HepG2 (cell line): Measurements from ENCODE around the gene LYSET. TPM values are rescaled to one million over a fixed set of nuclear protein-coding genes. Genes with fewer than 3 reads are reported as not detected.
A peak's percentile ranks its signal among the peaks of the same experiment; 100 is the strongest.

Source experiments
- ATAC-seq: fragments of 200-7000 bp; cut with Tn5 transposase; 3 replicates; pipeline ENCODE4 v1.9.1; 2020; ENCODE audit warnings: mild to moderate bottlenecking, moderate library complexity
- BruUV-seq: library from RNA; stranded (reverse); fragments of 400-500 nt; replicated peaks from 2 replicates; lab custom pipeline; 2021; lab: Mats Ljungman, UMichigan
- CTCF ChIA-PET: fragments of 300-600 bp; formaldehyde crosslinking; extraction: SDS; loops from one replicate; lab custom pipeline; 2021; ENCODE audit warnings: low total read pairs, inconsistent platforms, low intra/inter-chr PET ratio; lab: Yijun Ruan, JAX
- POLR2A ChIA-PET: fragments of 350-600 bp; sonication (Branson Sonifier 250); formaldehyde crosslinking; loops from one replicate; lab custom pipeline; 2020; ENCODE audit warnings: antibody characterized with exemption, inconsistent platforms; lab: Yijun Ruan, JAX
- DNase-seq: peaks from one replicate; pipeline ENCODE4 v3.0.0-alpha.2; 2015; ENCODE audit warnings: low spot score
- FAIRE-seq: peaks from 3 replicates; lab custom pipeline; 2011; peaks lifted over from hg19 to GRCh38; lab: Jason Lieb, UNC
- H2AFZ ChIP-seq: one replicate; pipeline ENCODE4 v1.6.1; 2011; ENCODE audit warnings: low read length, inconsistent platforms
- H3K27ac ChIP-seq: fragments of 300-600 bp; 3 replicates; pipeline ENCODE4 v1.8.0; 2011; ENCODE audit warnings: mixed run types, mild to moderate bottlenecking, mixed read lengths, low read length, inconsistent platforms; ENCODE audit not compliant: insufficient read depth; ENCODE audit errors: extremely low read length
- H3K27me3 ChIP-seq, 2 experiments: fragments of 200-600 bp in 1 of 2; 2 replicates in 1 of 2; 3 replicates in 1 of 2; pipeline versions ENCODE4 v1.6.0 to v1.8.0; 2011; ENCODE audit warnings: low read length in 2 of 2, mild to moderate bottlenecking in 2 of 2, moderate library complexity in 2 of 2, inconsistent platforms in 1 of 2; ENCODE audit not compliant: insufficient read depth in 2 of 2, control insufficient read depth in 1 of 2
- H3K36me3 ChIP-seq, 2 experiments: fragments of 200-600 bp in 1 of 2; replicated peaks in 1 of 2; 2 replicates in 1 of 2; 3 replicates in 1 of 2; pipeline versions ENCODE4 v1.5.1 to v1.8.0; 2011; ENCODE audit warnings: low read length in 2 of 2, inconsistent platforms in 1 of 2; ENCODE audit not compliant: insufficient read depth in 2 of 2, control insufficient read depth in 1 of 2
- H3K4me1 ChIP-seq: 2 replicates; pipeline ENCODE4 v1.5.1; 2012; ENCODE audit warnings: low read length, inconsistent platforms; ENCODE audit not compliant: insufficient read depth
- H3K4me2 ChIP-seq: 2 replicates; pipeline ENCODE4 v1.6.0; 2011; ENCODE audit warnings: low read depth, low read length, inconsistent platforms
- H3K4me3 ChIP-seq, 3 experiments: fragments of 200-600 bp in 1 of 3; sonication (generic), shearing (Covaris generic) in 1 of 3; replicated peaks in 1 of 3; 2 replicates each; pipeline ENCODE4 v1.5.1; 2011 to 2016; ENCODE audit warnings: low read length in 3 of 3, inconsistent platforms in 2 of 3, low read depth in 2 of 3, mild to moderate bottlenecking in 2 of 3, control low read depth in 1 of 3, mixed read lengths in 1 of 3; ENCODE audit not compliant: insufficient read depth in 1 of 3
- H3K79me2 ChIP-seq: one replicate; pipeline ENCODE4 v1.6.1; 2011; ENCODE audit warnings: low read length, inconsistent platforms; ENCODE audit not compliant: insufficient read depth
- H3K9ac ChIP-seq: 2 replicates; pipeline ENCODE4 v1.6.0; 2011; ENCODE audit warnings: mild to moderate bottlenecking, low read depth, low read length, inconsistent platforms; ENCODE audit not compliant: insufficient read depth
- H3K9me3 ChIP-seq: 2 replicates; pipeline ENCODE4 v1.5.1; 2012; ENCODE audit warnings: mild to moderate bottlenecking, low read length
- H4K20me1 ChIP-seq: 2 replicates; pipeline ENCODE4 v1.6.0; 2011; ENCODE audit warnings: inconsistent platforms, mild to moderate bottlenecking, low read length, moderate library complexity; ENCODE audit not compliant: insufficient read depth
- BRCA1 ChIP-seq: sonication (generic); formaldehyde crosslinking; IDR thresholded peaks from 2 replicates; pipeline ENCODE4 v1.4.0; 2020; ENCODE audit warnings: missing genetic modification reagents
- HES4 ChIP-seq: sonication (generic); formaldehyde crosslinking; IDR thresholded peaks from 2 replicates; pipeline ENCODE4 v1.9.0; 2021; ENCODE audit warnings: mild to moderate bottlenecking, missing genetic modification reagents, borderline replicate concordance
- HMGXB4 ChIP-seq, 2 experiments: sonication (generic) in 1 of 2; formaldehyde crosslinking in 1 of 2; IDR thresholded peaks; 2 replicates each; pipeline versions ENCODE4 v1.4.0 to v1.6.1; 2018 to 2020; ENCODE audit warnings: missing genetic modification reagents in 2 of 2, borderline replicate concordance in 1 of 2, low read depth in 1 of 2, mild to moderate bottlenecking in 1 of 2, missing biosample characterization in 1 of 2
- HNRNPK ChIP-seq: fragments of 200-400 bp; formaldehyde crosslinking; IDR thresholded peaks from 2 replicates; pipeline ENCODE4 v1.6.1; 2018; ENCODE audit warnings: low read length, low read depth, moderate library complexity, mild to moderate bottlenecking; ENCODE audit not compliant: poor library complexity, severe bottlenecking
- KLF13 ChIP-seq: sonication (generic); formaldehyde crosslinking; IDR thresholded peaks from 2 replicates; pipeline ENCODE4 v1.4.0; 2020; ENCODE audit warnings: mild to moderate bottlenecking, missing genetic modification reagents
- MXD3 ChIP-seq: IDR thresholded peaks from 2 replicates; pipeline ENCODE4 v1.6.1; 2016; ENCODE audit warnings: mild to moderate bottlenecking, missing biosample characterization, missing genetic modification reagents
- NCOA2 ChIP-seq: sonication (generic); formaldehyde crosslinking; IDR thresholded peaks from 2 replicates; pipeline ENCODE4 v1.8.0; 2022; ENCODE audit warnings: inconsistent platforms
- NPAS2 ChIP-seq: sonication (generic); formaldehyde crosslinking; IDR thresholded peaks from 2 replicates; pipeline ENCODE4 v1.8.0; 2022; ENCODE audit warnings: mild to moderate bottlenecking, missing genetic modification reagents, borderline replicate concordance
- SMAD1 ChIP-seq: sonication (generic); formaldehyde crosslinking; IDR thresholded peaks from 2 replicates; pipeline ENCODE4 v1.4.0; 2020; ENCODE audit warnings: missing genetic modification reagents, low read depth, mild to moderate bottlenecking, borderline replicate concordance
- YEATS2 ChIP-seq: sonication (generic); formaldehyde crosslinking; IDR thresholded peaks from 2 replicates; pipeline ENCODE4 v1.4.0; 2020; ENCODE audit warnings: missing genetic modification reagents, borderline replicate concordance
- ZKSCAN5 ChIP-seq: sonication (generic); formaldehyde crosslinking; IDR thresholded peaks from 2 replicates; pipeline ENCODE4 v1.5.1; 2020; ENCODE audit warnings: mild to moderate bottlenecking, missing genetic modification reagents
- ZNF230 ChIP-seq: sonication (generic); formaldehyde crosslinking; IDR thresholded peaks from 2 replicates; pipeline ENCODE4 v1.4.0; 2020; ENCODE audit warnings: mild to moderate bottlenecking, missing genetic modification reagents
- ZNF432 ChIP-seq: sonication (generic); formaldehyde crosslinking; IDR thresholded peaks from 2 replicates; pipeline ENCODE4 v1.5.0; 2020; ENCODE audit warnings: missing genetic modification reagents, mild to moderate bottlenecking, borderline replicate concordance
- ZNF879 ChIP-seq: sonication (generic); formaldehyde crosslinking; IDR thresholded peaks from 2 replicates; pipeline ENCODE4 v1.8.1; 2023; ENCODE audit warnings: missing genetic modification reagents
- WGBS: methylation state at CpG from one replicate; pipeline ENCODE4 v1.1.6; 2017; ENCODE audit warnings: low lambda C conversion rate; 5-methylcytosine and 5-hydroxymethylcytosine counted together
- in situ Hi-C: cut with HindIII; loops from 2 replicates; pipeline ENCODE4 v1.10.0; 2017; ENCODE audit warnings: low pct_unique_long_range_greater_than_20kb; ENCODE audit not compliant: extremely low pct_ligation_motif_present
- intact Hi-C: fragments of 100-400 bp; cut with micrococcal nuclease; formaldehyde crosslinking; loops from one replicate; pipeline ENCODE4 v1.10.0; 2022; ENCODE audit not compliant: unreplicated experiment
- polyA plus RNA-seq, 8 experiments: library from polyadenylated mRNA; depleted of rRNA in 3 of 8; stranded (reverse) in 7 of 8; unstranded in 1 of 8; fragments of >200 nt; fragmentation: Illumina TruSeq in 4 of 8; extraction: Trizol in 4 of 8; gene quantifications; 2 replicates each; pipeline versions ENCODE4 v1.2.1 to v1.2.3, GENCODE V29; 2011 to 2016; ENCODE audit warnings: low read depth in 4 of 8, missing spikeins in 1 of 8, mixed read lengths in 1 of 8; ENCODE audit not compliant: insufficient read depth in 1 of 8
- total RNA-seq, 5 experiments: library from RNA; depleted of rRNA; stranded (reverse); fragments of >200 nt; fragmentation: Illumina TruSeq; extraction: Trizol; gene quantifications; 2 replicates each; pipeline ENCODE4 v1.2.3, GENCODE V29; 2016; ENCODE audit warnings: low read depth in 1 of 5
- TF ChIP-seq, protein P1 (sequence below): sonication (generic); formaldehyde crosslinking; IDR thresholded peaks from 2 replicates; pipeline ENCODE4 v1.8.1; 2022; ENCODE audit warnings: mild to moderate bottlenecking, missing genetic modification reagents

Gene LYSET
- total and polyA plus RNA-seq, 2 of the 13 experiments (the other 11 are each of a cell fraction or from before 2014, with no cell fraction given): 19.1 to 36.6 TPM

DNA sequence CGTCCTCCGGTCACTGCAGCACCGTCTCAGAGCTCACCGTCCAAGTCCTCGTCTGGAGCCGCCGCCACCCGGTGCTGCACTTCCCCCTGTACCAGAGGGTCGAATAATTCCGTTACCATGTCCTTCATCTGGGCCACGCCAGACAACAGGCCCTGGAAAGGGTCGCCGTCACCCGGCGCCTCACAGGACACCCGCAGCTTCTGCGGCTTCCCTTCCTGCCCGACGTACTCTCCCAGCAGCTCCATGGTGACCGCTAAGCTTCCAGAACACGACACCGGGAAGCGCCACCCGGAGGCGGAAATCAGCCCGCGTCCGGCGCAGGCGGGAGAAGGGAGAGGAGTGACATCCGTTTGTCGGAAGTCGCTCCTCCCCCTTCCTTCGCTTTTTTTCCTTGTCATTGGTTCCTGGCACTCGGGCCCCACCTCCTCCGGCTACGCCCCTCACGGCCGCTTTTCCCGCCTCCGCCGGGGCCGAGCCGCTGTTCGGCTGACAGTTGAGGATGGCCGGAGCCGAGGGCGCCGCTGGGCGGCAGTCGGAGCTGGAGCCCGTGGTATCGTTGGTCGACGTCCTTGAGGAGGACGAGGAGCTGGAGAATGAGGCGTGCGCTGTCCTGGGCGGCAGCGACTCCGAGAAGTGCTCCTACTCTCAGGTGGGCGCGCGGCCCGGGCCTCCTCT lies 21.8 kb downstream of the LYSET start, which contains the start of the genes GON7 and UBR7 (continued):
- TF ChIP-seq HES4 (CRISPR knock-in tag): no peak; the same call in none of the 2 replicates
- no peak for TF ChIP-seq KLF13 (CRISPR knock-in tag)
- no peak for TF ChIP-seq BRCA1 (CRISPR knock-in tag)
- TF ChIP-seq YEATS2 (CRISPR knock-in tag): peak; percentile 85
- TF ChIP-seq MXD3 (CRISPR knock-in tag): peak; percentile 45; the same call in 1 of the 2 replicates
- TF ChIP-seq HNRNPK: peak; percentile 16
- TF ChIP-seq NPAS2 (CRISPR knock-in tag): no peak

- Histone ChIP-seq H3K4me3 (peak overlapping the region; percentile 77 to 98 (median 92)), H2AFZ (peak overlapping the region; percentile 81), H3K4me2 (peak overlapping the region; percentile 87), H3K27ac (peak overlapping the region; percentile 73), H3K27me3 (no peaks in the 10 kb centered on the region; a peak in 1 of 5 replicates), H3K36me3 (peaks cover 1 to 8% of the 10 kb centered on the region in 2 experiments; a peak in 2 of 5 replicates), H3K4me1 (peaks cover 29% of the 10 kb centered on the region), H4K20me1 (no peaks in the 10 kb centered on the region), H3K9me3 (no peaks in the 10 kb centered on the region), H3K79me2 (peaks cover 20% of the 10 kb centered on the region), H3K9ac (peak overlapping the region; percentile 75)
- in situ Hi-C loops (no loop called here), intact Hi-C loops (loop anchor here (2.0 to 5.0 kb wide), 3 partner anchors 23 to 125 kb away; partner anchors contain the start of genes BTBD7, LYSET and MOAP1)
- DNase-seq (no peak), FAIRE-seq (no peak), ATAC-seq (peak; percentile 83)
- under 1% methylated on average over 20 of the region's 23 CpGs for WGBS
- no TSS peak for BruUV-seq
- ChIA-PET POLR2A (interaction anchor here (0.7 to 2.7 kb wide), 6 partner anchors 11 to 123 kb away, joined by 3 to 26 read pairs (median 4); partner anchors contain the start of genes LYSET and MOAP1), CTCF (interaction anchor here (1.1 to 1.8 kb wide), 3 partner anchors 11 to 336 kb away, joined by 3 to 6 read pairs (median 4); no protein-coding TSS in a partner anchor)
- TF ChIP-seq ZNF879 (CRISPR knock-in tag) (no peak), HNRNPK (peak; percentile 5), ZNF230 (CRISPR knock-in tag) (no peak), SMAD1 (CRISPR knock-in tag) (no peak), HMGXB4 (CRISPR knock-in tag; IDR thresholded peaks at IDR 0.05; ENCODE audit: borderline replicate concordance in 1 of 2, low read depth in 1 of 2) (peak in 1 of 2 experiments; percentile 48; a peak in 2 of 4 replicates), ZKSCAN5 (CRISPR knock-in tag) (no peak), NCOA2 (CRISPR knock-in tag) (no peak), ZNF432 (CRISPR knock-in tag) (no peak)
- TF ChIP-seq, protein P1, sequence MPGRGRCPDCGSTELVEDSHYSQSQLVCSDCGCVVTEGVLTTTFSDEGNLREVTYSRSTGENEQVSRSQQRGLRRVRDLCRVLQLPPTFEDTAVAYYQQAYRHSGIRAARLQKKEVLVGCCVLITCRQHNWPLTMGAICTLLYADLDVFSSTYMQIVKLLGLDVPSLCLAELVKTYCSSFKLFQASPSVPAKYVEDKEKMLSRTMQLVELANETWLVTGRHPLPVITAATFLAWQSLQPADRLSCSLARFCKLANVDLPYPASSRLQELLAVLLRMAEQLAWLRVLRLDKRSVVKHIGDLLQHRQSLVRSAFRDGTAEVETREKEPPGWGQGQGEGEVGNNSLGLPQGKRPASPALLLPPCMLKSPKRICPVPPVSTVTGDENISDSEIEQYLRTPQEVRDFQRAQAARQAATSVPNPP: 0 out of 2 replicates have a peak, but pooled peaks have one; percentile 36
These were observed 22.6 kb downstream of the LYSET start for GRCh38 chr14:93207468-93208308.
